Activated CD4-positive, alpha-beta T cell treated with anti-CD3 and anti-CD28 coated beads, Interleukin-2, Interleukin-6, amounts not matched to agents 100 ng/mL and 50 ng/mL, durations not matched to agents 16 hours and 8 hours (primary cell): ENCODE data around the gene BOD1.
A peak's percentile ranks its signal among the peaks of the same experiment; 100 is the strongest.
"Not testable (repeated sequence)": the region's sequence is repeated elsewhere in the genome, so short reads cannot be mapped to it uniquely, and the experiment has no call there.

ENCODE experiments used
- DNase-seq: peaks from one replicate; pipeline ENCODE4 v3.0.0-alpha.2; 2020

Gene BOD1

GRCh38 chr5:173613433-173614159 lies 2.9 kb downstream of the BOD1 start:
- no peak for DNase-seq

- DNase-seq: no peak
These were observed 3.5 kb downstream of the BOD1 start for GRCh38 chr5:173612948-173613347.

GRCh38 chr5:173611706-173612105 lies 4.7 kb downstream of the BOD1 start:
- DNase-seq: no peak

- no peak for DNase-seq
These were observed 12.3 kb downstream of the BOD1 start for GRCh38 chr5:173604141-173604540.

GRCh38 chr5:173602423-173602822 lies 14.0 kb downstream of the BOD1 start:
- DNase-seq: no peak

GRCh38 chr5:173598686-173599085 lies 17.8 kb downstream of the BOD1 start:
- DNase-seq: no peak

GRCh38 chr5:173597304-173597703 lies 19.1 kb downstream of the BOD1 start:
- DNase-seq: no peak

GRCh38 chr5:173595841-173596240 lies 20.6 kb downstream of the BOD1 start:
- no peak for DNase-seq

GRCh38 chr5:173594061-173594460 lies 22.4 kb downstream of the BOD1 start:
- no peak for DNase-seq

- peak; percentile 25 for DNase-seq
These were observed 24.3 kb downstream of the BOD1 start for GRCh38 chr5:173592050-173592669.

GRCh38 chr5:173591056-173591514 lies 25.4 kb downstream of the BOD1 start:
- DNase-seq: no peak

GRCh38 chr5:173590436-173591055 lies 25.9 kb downstream of the BOD1 start:
- DNase-seq: no peak

- DNase-seq: not testable (repeated sequence)
These were observed 30.3 kb downstream of the BOD1 start for GRCh38 chr5:173586133-173586532.

GRCh38 chr5:173583346-173583745 lies 33.1 kb downstream of the BOD1 start:
- DNase-seq: no peak

- DNase-seq: no peak
These were observed 34.0 kb downstream of the BOD1 start for GRCh38 chr5:173582216-173583111.

GRCh38 chr5:173581408-173582215 lies 34.8 kb downstream of the BOD1 start:
- peak; percentile 49 for DNase-seq

- DNase-seq: no peak
These were observed 37.4 kb downstream of the BOD1 start for GRCh38 chr5:173578947-173579615.

- DNase-seq: no peak
These were observed 38.6 kb downstream of the BOD1 start for GRCh38 chr5:173577817-173578216.

- no peak for DNase-seq
These were observed 39.3 kb downstream of the BOD1 start for GRCh38 chr5:173577166-173577565.

- DNase-seq: no peak
These were observed 40.5 kb downstream of the BOD1 start for GRCh38 chr5:173575985-173576384.

GRCh38 chr5:173574983-173575382 lies 41.5 kb downstream of the BOD1 start:
- DNase-seq: no peak
